Measurements from ENCODE around the gene B9D2.
A peak's percentile ranks its signal among the peaks of the same experiment; 100 is the strongest.

Gene B9D2

GRCh38 chr19:41324921-41325639 is 38.9 kb downstream of the B9D2 start:
- peaks cover 20 to 92% (median 75%) of the 10 kb centered on the region in 5 donors for H3K4me1 ChIP-seq (ENCODE audit: control insufficient read depth in 5 of 5, insufficient read depth in 5 of 5, low read length in 5 of 5)
- H3K4me3 ChIP-seq (ENCODE audit: low read depth in 1 of 5, low read length in 5 of 5) = peak overlapping the region in 4 of 5 donors; percentile 39 to 55 (median 50)

GRCh38 chr19:41324231-41324702 is 39.7 kb downstream of the B9D2 start:
- H3K4me1 ChIP-seq (ENCODE audit: control insufficient read depth in 5 of 5, insufficient read depth in 5 of 5, low read length in 5 of 5) = peaks cover 20 to 98% (median 75%) of the 10 kb centered on the region in 5 donors
- no peaks in the 10 kb centered on the region for H3K9me3 ChIP-seq (ENCODE audit: control insufficient read depth in 5 of 5, low read length in 5 of 5)
- peak overlapping the region; percentile 84 for H3K27ac ChIP-seq (ENCODE audit: low read depth, low read length)
- H3K36me3 ChIP-seq (ENCODE audit: control insufficient read depth in 5 of 5, insufficient read depth in 5 of 5, low read length in 5 of 5) = peaks cover 0 to 42% (median 32%) of the 10 kb centered on the region in 5 donors
- peaks cover 6 to 20% (median 9%) of the 10 kb centered on the region in 5 donors for H3K27me3 ChIP-seq (ENCODE audit: control insufficient read depth in 5 of 5, insufficient read depth in 4 of 5, low read length in 5 of 5)
- peak overlapping the region in 4 of 5 donors; percentile 15 to 68 (median 49) for H3K9ac ChIP-seq (ENCODE audit: low read length in 5 of 5)
- H3K4me3 ChIP-seq (ENCODE audit: low read depth in 1 of 5, low read length in 5 of 5) = peak overlapping the region in 1 of 5 donors; percentile 17

More at GRCh38 chr19:41324921-41325639, 38.9 kb downstream of the B9D2 start:
- Histone ChIP-seq H3K9ac (ENCODE audit: low read length in 5 of 5) (peak overlapping the region in 1 of 5 donors; percentile 68), H3K36me3 (ENCODE audit: control insufficient read depth in 5 of 5, insufficient read depth in 5 of 5, low read length in 5 of 5) (peaks cover 0 to 34% (median 24%) of the 10 kb centered on the region in 5 donors), H3K9me3 (ENCODE audit: control insufficient read depth in 5 of 5, low read length in 5 of 5) (no peaks in the 10 kb centered on the region), H3K27ac (ENCODE audit: low read depth, low read length) (peak overlapping the region; percentile 84), H3K27me3 (ENCODE audit: control insufficient read depth in 5 of 5, insufficient read depth in 4 of 5, low read length in 5 of 5) (peaks cover 6 to 20% (median 9%) of the 10 kb centered on the region in 5 donors)

- H3K36me3 ChIP-seq (ENCODE audit: control insufficient read depth in 5 of 5, insufficient read depth in 5 of 5, low read length in 5 of 5) = peaks cover 0 to 49% (median 36%) of the 10 kb centered on the region in 5 donors
- H3K4me3 ChIP-seq (ENCODE audit: low read depth in 1 of 5, low read length in 5 of 5) = peak overlapping the region in 1 of 5 donors; percentile 17
- peak overlapping the region; percentile 84 for H3K27ac ChIP-seq (ENCODE audit: low read depth, low read length)
- peak overlapping the region in 4 of 5 donors; percentile 15 to 68 (median 49) for H3K9ac ChIP-seq (ENCODE audit: low read length in 5 of 5)
- H3K9me3 ChIP-seq (ENCODE audit: control insufficient read depth in 5 of 5, low read length in 5 of 5) = no peaks in the 10 kb centered on the region
- peaks cover 18 to 91% (median 74%) of the 10 kb centered on the region in 5 donors for H3K4me1 ChIP-seq (ENCODE audit: control insufficient read depth in 5 of 5, insufficient read depth in 5 of 5, low read length in 5 of 5)
- H3K27me3 ChIP-seq (ENCODE audit: control insufficient read depth in 5 of 5, insufficient read depth in 4 of 5, low read length in 5 of 5) = peaks cover 6 to 17% (median 8%) of the 10 kb centered on the region in 5 donors
These were observed 40.4 kb downstream of the B9D2 start for GRCh38 chr19:41323430-41324125.

DNA sequence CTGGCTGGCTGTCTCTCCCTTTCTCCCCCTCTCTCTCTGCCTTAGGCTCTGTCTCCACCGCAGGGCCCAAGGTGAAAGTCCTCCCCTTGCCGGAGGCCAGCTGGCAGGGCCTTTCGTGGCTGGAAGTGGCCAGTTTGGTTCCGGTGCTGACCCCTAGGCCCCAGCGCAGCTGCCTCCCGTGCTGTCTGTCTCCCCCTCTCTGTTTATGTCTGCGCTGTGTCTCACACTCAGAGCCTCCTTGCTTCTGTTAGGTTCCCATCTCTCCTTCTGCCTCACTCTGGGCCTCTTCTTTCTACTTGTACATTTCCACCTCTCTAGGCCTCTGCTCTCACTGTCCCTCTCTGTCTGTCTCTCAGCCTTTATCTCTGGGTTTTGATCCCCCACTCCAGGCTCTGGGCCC is 40.9 kb downstream of the B9D2 start:
- Histone ChIP-seq H3K4me1 (ENCODE audit: control insufficient read depth in 5 of 5, insufficient read depth in 5 of 5, low read length in 5 of 5) (peaks cover 17 to 85% (median 68%) of the 10 kb centered on the region in 5 donors), H3K9ac (ENCODE audit: low read length in 5 of 5) (peak overlapping the region in 3 of 5 donors; percentile 32 to 53 (median 33)), H3K9me3 (ENCODE audit: control insufficient read depth in 5 of 5, low read length in 5 of 5) (no peaks in the 10 kb centered on the region), H3K27me3 (ENCODE audit: control insufficient read depth in 5 of 5, insufficient read depth in 4 of 5, low read length in 5 of 5) (peaks cover 6 to 16% (median 8%) of the 10 kb centered on the region in 5 donors), H3K4me3 (ENCODE audit: low read depth in 1 of 5, low read length in 5 of 5) (no peak overlapping the region), H3K36me3 (ENCODE audit: control insufficient read depth in 5 of 5, insufficient read depth in 5 of 5, low read length in 5 of 5) (peaks cover 0 to 49% (median 39%) of the 10 kb centered on the region in 5 donors), H3K27ac (ENCODE audit: low read depth, low read length) (peak overlapping the region; percentile 84)

- peaks cover 0 to 47% (median 42%) of the 10 kb centered on the region in 5 donors for H3K36me3 ChIP-seq (ENCODE audit: control insufficient read depth in 5 of 5, insufficient read depth in 5 of 5, low read length in 5 of 5)
- H3K4me3 ChIP-seq (ENCODE audit: low read depth in 1 of 5, low read length in 5 of 5) = no peak overlapping the region
- H3K9me3 ChIP-seq (ENCODE audit: control insufficient read depth in 5 of 5, low read length in 5 of 5) = no peaks in the 10 kb centered on the region
- H3K27me3 ChIP-seq (ENCODE audit: control insufficient read depth in 5 of 5, insufficient read depth in 4 of 5, low read length in 5 of 5) = peaks cover under 1 to 13% (median 8%) of the 10 kb centered on the region in 5 donors
- peak overlapping the region in 2 of 5 donors; percentile 33 to 53 for H3K9ac ChIP-seq (ENCODE audit: low read length in 5 of 5)
- peak overlapping the region; percentile 84 for H3K27ac ChIP-seq (ENCODE audit: low read depth, low read length)
- peaks cover 17 to 80% (median 62%) of the 10 kb centered on the region in 5 donors for H3K4me1 ChIP-seq (ENCODE audit: control insufficient read depth in 5 of 5, insufficient read depth in 5 of 5, low read length in 5 of 5)
These were observed 41.5 kb downstream of the B9D2 start for GRCh38 chr19:41322451-41322850.

DNA sequence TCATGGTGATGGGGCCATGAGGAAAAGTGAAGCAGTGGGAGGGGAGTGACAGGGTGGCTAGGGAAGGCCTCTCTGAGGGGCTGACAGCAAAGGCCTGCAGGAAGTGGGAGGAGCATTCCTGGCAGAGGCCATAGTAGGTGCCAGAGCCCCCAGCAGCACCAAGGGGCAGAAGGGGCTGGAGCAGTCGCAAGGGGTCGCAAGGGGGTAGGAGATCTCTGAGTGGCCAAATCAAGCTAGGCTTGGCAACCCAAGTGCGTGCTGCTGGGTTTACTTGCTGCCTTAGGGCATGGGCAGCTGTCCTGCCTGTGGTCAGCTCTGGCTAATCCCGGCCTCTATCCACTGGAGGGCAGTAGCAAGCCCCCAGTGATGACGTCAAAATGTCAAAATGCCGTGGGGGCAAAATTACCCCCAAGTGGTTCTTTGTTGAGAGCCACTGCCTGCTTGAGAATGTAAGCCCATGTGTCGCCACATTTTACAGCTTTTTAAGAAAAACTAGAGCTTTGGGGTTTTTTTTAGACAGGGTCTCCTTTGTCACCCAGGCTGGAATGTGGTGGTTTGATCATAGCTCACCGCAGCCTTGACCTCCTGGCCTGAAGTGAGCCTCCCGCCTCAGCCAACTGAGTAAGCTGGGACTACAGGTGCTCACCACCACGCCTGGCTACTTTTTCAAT is 42.2 kb downstream of the B9D2 start:
- H3K4me1 ChIP-seq (ENCODE audit: control insufficient read depth in 5 of 5, insufficient read depth in 5 of 5, low read length in 5 of 5) = peaks cover 17 to 72% (median 56%) of the 10 kb centered on the region in 5 donors
- no peak overlapping the region for H3K4me3 ChIP-seq (ENCODE audit: low read depth in 1 of 5, low read length in 5 of 5)
- H3K9me3 ChIP-seq (ENCODE audit: control insufficient read depth in 5 of 5, low read length in 5 of 5) = no peaks in the 10 kb centered on the region
- H3K9ac ChIP-seq (ENCODE audit: low read length in 5 of 5) = no peak overlapping the region
- peaks cover 0 to 7% (median 5%) of the 10 kb centered on the region in 5 donors for H3K27me3 ChIP-seq (ENCODE audit: control insufficient read depth in 5 of 5, insufficient read depth in 4 of 5, low read length in 5 of 5)
- peak overlapping the region; percentile 84 for H3K27ac ChIP-seq (ENCODE audit: low read depth, low read length)
- peaks cover 5 to 54% (median 49%) of the 10 kb centered on the region in 5 donors for H3K36me3 ChIP-seq (ENCODE audit: control insufficient read depth in 5 of 5, insufficient read depth in 5 of 5, low read length in 5 of 5)

GRCh38 chr19:41321204-41321599 is 42.7 kb downstream of the B9D2 start:
- Histone ChIP-seq H3K36me3 (ENCODE audit: control insufficient read depth in 5 of 5, insufficient read depth in 5 of 5, low read length in 5 of 5) (peaks cover 5 to 60% (median 55%) of the 10 kb centered on the region in 5 donors), H3K9me3 (ENCODE audit: control insufficient read depth in 5 of 5, low read length in 5 of 5) (no peaks in the 10 kb centered on the region), H3K9ac (ENCODE audit: low read length in 5 of 5) (no peak overlapping the region), H3K4me3 (ENCODE audit: low read depth in 1 of 5, low read length in 5 of 5) (no peak overlapping the region), H3K27me3 (ENCODE audit: control insufficient read depth in 5 of 5, insufficient read depth in 4 of 5, low read length in 5 of 5) (peaks cover 0 to 4% (median 4%) of the 10 kb centered on the region in 5 donors), H3K4me1 (ENCODE audit: control insufficient read depth in 5 of 5, insufficient read depth in 5 of 5, low read length in 5 of 5) (peaks cover 14 to 67% (median 50%) of the 10 kb centered on the region in 5 donors), H3K27ac (ENCODE audit: low read depth, low read length) (peak overlapping the region; percentile 84)

GRCh38 chr19:41320568-41320967 is 43.4 kb downstream of the B9D2 start:
- peaks cover 5 to 66% (median 57%) of the 10 kb centered on the region in 5 donors for H3K36me3 ChIP-seq (ENCODE audit: control insufficient read depth in 5 of 5, insufficient read depth in 5 of 5, low read length in 5 of 5)
- H3K9ac ChIP-seq (ENCODE audit: low read length in 5 of 5) = no peak overlapping the region
- H3K27me3 ChIP-seq (ENCODE audit: control insufficient read depth in 5 of 5, insufficient read depth in 4 of 5, low read length in 5 of 5) = no peaks in the 10 kb centered on the region
- no peak overlapping the region for H3K4me3 ChIP-seq (ENCODE audit: low read depth in 1 of 5, low read length in 5 of 5)
- H3K4me1 ChIP-seq (ENCODE audit: control insufficient read depth in 5 of 5, insufficient read depth in 5 of 5, low read length in 5 of 5) = peaks cover 12 to 61% (median 44%) of the 10 kb centered on the region in 5 donors
- H3K9me3 ChIP-seq (ENCODE audit: control insufficient read depth in 5 of 5, low read length in 5 of 5) = no peaks in the 10 kb centered on the region
- H3K27ac ChIP-seq (ENCODE audit: low read depth, low read length) = no peak overlapping the region

DNA sequence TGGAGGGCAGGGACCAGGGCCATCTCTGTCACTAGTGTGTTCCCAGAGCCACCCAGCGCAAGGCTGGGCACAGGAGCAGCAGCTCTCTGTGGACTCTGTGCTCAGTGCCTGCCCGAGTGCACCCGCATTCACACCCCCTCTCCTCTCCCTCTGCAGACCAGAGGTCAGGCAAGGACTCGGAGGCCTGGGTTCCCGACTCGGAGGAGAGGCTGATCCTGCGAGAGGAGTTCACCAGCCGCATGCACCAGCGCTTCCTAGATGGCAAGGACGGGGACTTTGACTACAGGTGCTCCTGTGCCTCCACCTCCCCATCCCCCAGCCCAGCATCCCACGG is 43.8 kb downstream of the B9D2 start:
- Histone ChIP-seq H3K27me3 (ENCODE audit: control insufficient read depth in 5 of 5, insufficient read depth in 4 of 5, low read length in 5 of 5) (no peaks in the 10 kb centered on the region), H3K9ac (ENCODE audit: low read length in 5 of 5) (no peak overlapping the region), H3K4me1 (ENCODE audit: control insufficient read depth in 5 of 5, insufficient read depth in 5 of 5, low read length in 5 of 5) (peaks cover 10 to 57% (median 40%) of the 10 kb centered on the region in 5 donors), H3K9me3 (ENCODE audit: control insufficient read depth in 5 of 5, low read length in 5 of 5) (no peaks in the 10 kb centered on the region), H3K36me3 (ENCODE audit: control insufficient read depth in 5 of 5, insufficient read depth in 5 of 5, low read length in 5 of 5) (peaks cover 5 to 66% (median 57%) of the 10 kb centered on the region in 5 donors), H3K27ac (ENCODE audit: low read depth, low read length) (no peak overlapping the region), H3K4me3 (ENCODE audit: low read depth in 1 of 5, low read length in 5 of 5) (no peak overlapping the region)
